Dermis microvascular lymphatic vessel endothelial cell (primary cell): ENCODE data around the gene BFSP2. TPM values are rescaled to one million over a fixed set of nuclear protein-coding genes. Genes with fewer than 3 reads are reported as not detected.
"Not testable (repeated sequence)": the region's sequence is repeated elsewhere in the genome, so short reads cannot be mapped to it uniquely, and the experiment has no call there.

Experiments
- DNase-seq, 2 donors: peaks; one replicate each; pipeline versions ENCODE4 v3.0.0 to v3.0.0-alpha.2; 2010; ENCODE audit warnings: low read depth in 2 of 2
- total RNA-seq: library from RNA; depleted of rRNA; stranded (reverse); fragments of >200 nt; gene quantifications from 2 replicates; pipeline ENCODE4 v1.2.1, GENCODE V29; 2014

Gene BFSP2
- total RNA-seq, 1 donor from 2014 or later, result not detected

- no peak for DNase-seq
Observed at GRCh38 chr3:133479401-133479800, 79.5 kb downstream of the BFSP2 start.

- DNase-seq, result no peak
Observed at GRCh38 chr3:133479895-133480669, 80.2 kb downstream of the BFSP2 start.

GRCh38 chr3:133482474-133482873, 82.6 kb downstream of the BFSP2 start:
- DNase-seq, result not testable (repeated sequence)

- no peak for DNase-seq
Observed at GRCh38 chr3:133486658-133487057, 86.8 kb downstream of the BFSP2 start.

GRCh38 chr3:133487204-133487603, 87.3 kb downstream of the BFSP2 start:
- no peak for DNase-seq

- DNase-seq, result peak; percentile 14 to 56
Observed at GRCh38 chr3:133487920-133488540, 88.2 kb downstream of the BFSP2 start.

GRCh38 chr3:133488785-133489367, 89.0 kb downstream of the BFSP2 start:
- DNase-seq, result peak in 1 of 2 donors; percentile 75

GRCh38 chr3:133489466-133490085, 89.7 kb downstream of the BFSP2 start:
- no peak for DNase-seq

- DNase-seq, result no peak
Observed at GRCh38 chr3:133490468-133491351, 90.9 kb downstream of the BFSP2 start.

GRCh38 chr3:133491481-133492059, 91.7 kb downstream of the BFSP2 start:
- DNase-seq, result no peak

GRCh38 chr3:133492159-133492741, 92.4 kb downstream of the BFSP2 start:
- DNase-seq, result no peak

- DNase-seq, result peak; percentile 30 to 51
Observed at GRCh38 chr3:133494469-133494868, 94.6 kb downstream of the BFSP2 start.

- not testable (repeated sequence) for DNase-seq
Observed at GRCh38 chr3:133502542-133502941, 102.7 kb downstream of the BFSP2 start.

GRCh38 chr3:133503409-133503808, 103.6 kb downstream of the BFSP2 start:
- DNase-seq, result peak in 1 of 2 donors; percentile 60

GRCh38 chr3:133504736-133505135, 104.9 kb downstream of the BFSP2 start:
- DNase-seq, result no peak

- peak in 1 of 2 donors; percentile 63 for DNase-seq
Observed at GRCh38 chr3:133505813-133506212, 106.0 kb downstream of the BFSP2 start.

- DNase-seq, result peak in 1 of 2 donors; percentile 50
Observed at GRCh38 chr3:133506215-133506901, 106.5 kb downstream of the BFSP2 start.

- DNase-seq, result no peak
Observed at GRCh38 chr3:133509488-133509887, 109.6 kb downstream of the BFSP2 start.

GRCh38 chr3:133512416-133513089, 112.7 kb downstream of the BFSP2 start:
- DNase-seq, result peak; percentile 52 to 81
